ENCODE data around the gene SORCS3.

Gene SORCS3

GRCh38 chr10:104834580-104834979, 193.5 kb downstream of the SORCS3 start:
- DNase-seq (ENCODE audit: low spot score in 2 of 2) (no peak), ATAC-seq (ENCODE audit: low read depth) (no peak)
- no peaks in the 10 kb centered on the region for H3K4me1 Mint-ChIP-seq
- H3K4me3 Mint-ChIP-seq = no peak overlapping the region
- H3K27me3 Mint-ChIP-seq = no peaks in the 10 kb centered on the region
- no peaks in the 10 kb centered on the region for H3K9me3 Mint-ChIP-seq
- no peak overlapping the region for H3K27ac Mint-ChIP-seq
- H3K36me3 Mint-ChIP-seq = no peaks in the 10 kb centered on the region

DNA sequence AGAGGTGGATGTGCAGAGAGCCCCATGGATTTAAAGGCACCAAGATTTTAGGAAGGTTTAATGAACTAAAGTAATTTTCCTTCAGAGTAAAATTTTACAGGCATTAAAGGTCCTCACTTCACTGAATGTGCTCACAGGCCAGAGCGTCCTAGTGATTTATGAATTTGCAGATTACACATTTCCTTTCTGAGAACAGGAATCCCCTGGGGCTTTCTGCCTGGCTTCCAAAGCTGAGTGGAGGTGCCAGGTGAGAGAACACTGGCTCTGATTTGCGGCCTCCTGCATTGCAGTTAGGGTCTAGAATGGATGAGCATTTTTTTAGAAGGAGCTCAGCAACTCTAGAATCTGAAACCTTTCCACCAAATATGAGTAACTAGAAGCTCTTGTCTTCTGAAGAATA, 194.3 kb downstream of the SORCS3 start:
- H3K27me3 Mint-ChIP-seq = no peaks in the 10 kb centered on the region
- H3K9me3 Mint-ChIP-seq = no peaks in the 10 kb centered on the region
- no peaks in the 10 kb centered on the region for H3K4me1 Mint-ChIP-seq
- no peak overlapping the region for H3K27ac Mint-ChIP-seq
- no peaks in the 10 kb centered on the region for H3K36me3 Mint-ChIP-seq
- H3K4me3 Mint-ChIP-seq = no peak overlapping the region
- no peak for ATAC-seq (ENCODE audit: low read depth)
- DNase-seq (ENCODE audit: low spot score in 2 of 2) = no peak

GRCh38 chr10:104842704-104843103, 201.6 kb downstream of the SORCS3 start:
- H3K36me3 Mint-ChIP-seq = no peaks in the 10 kb centered on the region
- H3K4me1 Mint-ChIP-seq = no peaks in the 10 kb centered on the region
- H3K27ac Mint-ChIP-seq = no peak overlapping the region
- H3K4me3 Mint-ChIP-seq = no peak overlapping the region
- H3K27me3 Mint-ChIP-seq = no peaks in the 10 kb centered on the region
- ATAC-seq (ENCODE audit: low read depth) = no peak
- no peaks in the 10 kb centered on the region for H3K9me3 Mint-ChIP-seq
- no peak for DNase-seq (ENCODE audit: low spot score in 2 of 2)

- H3K4me3 Mint-ChIP-seq = no peak overlapping the region
- no peak overlapping the region for H3K27ac Mint-ChIP-seq
- no peaks in the 10 kb centered on the region for H3K27me3 Mint-ChIP-seq
- H3K9me3 Mint-ChIP-seq = no peaks in the 10 kb centered on the region
- no peaks in the 10 kb centered on the region for H3K4me1 Mint-ChIP-seq
- DNase-seq (ENCODE audit: low spot score in 2 of 2) (no peak), ATAC-seq (ENCODE audit: low read depth) (no peak)
- no peaks in the 10 kb centered on the region for H3K36me3 Mint-ChIP-seq
Measured at GRCh38 chr10:104844073-104844472, 203.0 kb downstream of the SORCS3 start.

DNA sequence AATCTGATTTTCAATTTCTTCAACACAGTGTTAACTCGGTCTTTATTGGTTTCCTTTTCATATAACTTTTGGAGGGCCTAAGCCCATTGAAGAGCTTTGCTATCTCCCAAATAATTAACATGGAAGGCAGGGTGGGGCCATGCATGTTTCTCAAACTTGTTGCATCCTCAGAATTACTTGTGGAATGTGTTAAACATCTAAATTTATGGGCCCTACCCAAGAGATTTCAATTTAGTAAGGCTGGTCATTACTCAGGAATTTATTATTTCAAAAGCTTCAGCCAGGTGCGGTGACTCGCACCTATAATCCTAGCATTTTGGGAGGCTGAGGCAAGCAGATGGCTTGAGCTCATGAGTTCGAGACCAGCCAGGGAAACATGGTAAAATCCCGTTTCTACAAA, 208.9 kb downstream of the SORCS3 start:
- Mint-ChIP-seq H3K9me3 (no peaks in the 10 kb centered on the region), H3K4me1 (no peaks in the 10 kb centered on the region), H3K36me3 (no peaks in the 10 kb centered on the region), H3K4me3 (no peak overlapping the region), H3K27ac (no peak overlapping the region), H3K27me3 (no peaks in the 10 kb centered on the region)
- DNase-seq (ENCODE audit: low spot score in 2 of 2) (no peak), ATAC-seq (ENCODE audit: low read depth) (no peak)

- Mint-ChIP-seq H3K4me1 (no peaks in the 10 kb centered on the region), H3K9me3 (no peaks in the 10 kb centered on the region), H3K27ac (no peak overlapping the region), H3K27me3 (no peaks in the 10 kb centered on the region), H3K36me3 (no peaks in the 10 kb centered on the region), H3K4me3 (no peak overlapping the region)
- ATAC-seq (ENCODE audit: low read depth) (no peak), DNase-seq (ENCODE audit: low spot score in 2 of 2) (no peak)
Measured at GRCh38 chr10:104867966-104868598, 227.0 kb downstream of the SORCS3 start.

GRCh38 chr10:104872691-104873090, 231.6 kb downstream of the SORCS3 start:
- no peaks in the 10 kb centered on the region for H3K4me1 Mint-ChIP-seq
- no peak overlapping the region for H3K27ac Mint-ChIP-seq

DNA sequence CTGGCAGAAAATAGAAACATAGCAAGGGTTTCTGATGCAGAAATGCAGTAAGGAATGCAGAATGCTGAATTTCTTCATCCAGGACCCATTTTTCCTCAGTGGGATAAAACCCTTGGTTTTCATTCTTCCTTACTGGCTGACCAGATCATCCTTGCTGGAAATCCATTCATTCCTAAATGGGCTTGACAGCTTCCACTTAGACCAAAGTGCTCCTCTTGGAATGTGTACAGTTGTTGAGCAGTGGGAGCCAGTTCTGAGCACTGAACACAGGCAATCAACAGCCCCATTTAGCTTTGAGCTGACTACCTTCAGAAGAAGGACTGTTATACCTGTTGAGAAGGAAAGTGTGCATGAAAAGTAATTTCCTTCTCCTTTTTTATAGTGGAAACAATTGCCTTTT, 232.1 kb downstream of the SORCS3 start:
- ATAC-seq (ENCODE audit: low read depth) (no peak), DNase-seq (ENCODE audit: low spot score in 2 of 2) (no peak)
- H3K27ac Mint-ChIP-seq = no peak overlapping the region
- H3K9me3 Mint-ChIP-seq = peaks cover 4% of the 10 kb centered on the region
- H3K4me1 Mint-ChIP-seq = no peaks in the 10 kb centered on the region
- no peak overlapping the region for H3K4me3 Mint-ChIP-seq
- H3K36me3 Mint-ChIP-seq = no peaks in the 10 kb centered on the region
- peaks cover 1% of the 10 kb centered on the region for H3K27me3 Mint-ChIP-seq

More at GRCh38 chr10:104872691-104873090, 231.6 kb downstream of the SORCS3 start:
- Mint-ChIP-seq H3K27me3 (peaks cover 1% of the 10 kb centered on the region), H3K36me3 (no peaks in the 10 kb centered on the region), H3K4me3 (no peak overlapping the region), H3K9me3 (peaks cover 4% of the 10 kb centered on the region)
- DNase-seq (ENCODE audit: low spot score in 2 of 2) (no peak), ATAC-seq (ENCODE audit: low read depth) (no peak)

- DNase-seq (ENCODE audit: low spot score in 2 of 2) (no peak), ATAC-seq (ENCODE audit: low read depth) (no peak)
- H3K27ac Mint-ChIP-seq = no peak overlapping the region
- peaks cover 3% of the 10 kb centered on the region for H3K27me3 Mint-ChIP-seq
- no peak overlapping the region for H3K4me3 Mint-ChIP-seq
- peaks cover 4% of the 10 kb centered on the region for H3K9me3 Mint-ChIP-seq
- no peaks in the 10 kb centered on the region for H3K36me3 Mint-ChIP-seq
- no peaks in the 10 kb centered on the region for H3K4me1 Mint-ChIP-seq
Measured at GRCh38 chr10:104875561-104875960, 234.5 kb downstream of the SORCS3 start.

GRCh38 chr10:104880624-104881398, 239.7 kb downstream of the SORCS3 start:
- H3K4me3 Mint-ChIP-seq = no peak overlapping the region

DNA sequence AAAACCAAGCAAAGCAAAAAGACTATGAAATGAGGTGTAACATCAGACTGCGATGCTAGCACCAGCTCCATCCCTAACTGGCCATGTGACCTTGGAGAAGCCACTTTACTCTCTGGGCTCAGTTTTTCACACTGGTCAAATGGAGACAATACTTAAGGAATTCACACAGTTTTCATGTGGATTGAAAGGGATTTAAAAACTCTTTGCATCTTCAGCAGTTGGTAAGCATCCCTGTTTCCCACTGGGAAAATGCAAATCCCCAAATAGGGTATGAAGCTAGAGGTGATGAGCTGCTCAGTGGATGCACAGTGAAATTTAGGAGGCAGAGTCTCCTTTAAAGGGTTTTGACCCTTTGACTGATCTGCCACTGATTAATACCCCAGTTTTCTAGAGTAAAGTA, 240.7 kb downstream of the SORCS3 start:
- DNase-seq (ENCODE audit: low spot score in 2 of 2) (no peak), ATAC-seq (ENCODE audit: low read depth) (no peak)
- H3K4me1 Mint-ChIP-seq = no peaks in the 10 kb centered on the region
- H3K27me3 Mint-ChIP-seq = peaks cover 2% of the 10 kb centered on the region
- peaks cover 1% of the 10 kb centered on the region for H3K9me3 Mint-ChIP-seq
- no peaks in the 10 kb centered on the region for H3K36me3 Mint-ChIP-seq
- no peak overlapping the region for H3K4me3 Mint-ChIP-seq
- H3K27ac Mint-ChIP-seq = no peak overlapping the region

More at GRCh38 chr10:104880624-104881398, 239.7 kb downstream of the SORCS3 start:
- no peaks in the 10 kb centered on the region for H3K4me1 Mint-ChIP-seq
- H3K9me3 Mint-ChIP-seq = peaks cover 3% of the 10 kb centered on the region
- H3K27ac Mint-ChIP-seq = no peak overlapping the region
- no peak for ATAC-seq (ENCODE audit: low read depth)
- DNase-seq (ENCODE audit: low spot score in 2 of 2) = no peak
- H3K27me3 Mint-ChIP-seq = peaks cover 2% of the 10 kb centered on the region
- H3K36me3 Mint-ChIP-seq = no peaks in the 10 kb centered on the region

DNA sequence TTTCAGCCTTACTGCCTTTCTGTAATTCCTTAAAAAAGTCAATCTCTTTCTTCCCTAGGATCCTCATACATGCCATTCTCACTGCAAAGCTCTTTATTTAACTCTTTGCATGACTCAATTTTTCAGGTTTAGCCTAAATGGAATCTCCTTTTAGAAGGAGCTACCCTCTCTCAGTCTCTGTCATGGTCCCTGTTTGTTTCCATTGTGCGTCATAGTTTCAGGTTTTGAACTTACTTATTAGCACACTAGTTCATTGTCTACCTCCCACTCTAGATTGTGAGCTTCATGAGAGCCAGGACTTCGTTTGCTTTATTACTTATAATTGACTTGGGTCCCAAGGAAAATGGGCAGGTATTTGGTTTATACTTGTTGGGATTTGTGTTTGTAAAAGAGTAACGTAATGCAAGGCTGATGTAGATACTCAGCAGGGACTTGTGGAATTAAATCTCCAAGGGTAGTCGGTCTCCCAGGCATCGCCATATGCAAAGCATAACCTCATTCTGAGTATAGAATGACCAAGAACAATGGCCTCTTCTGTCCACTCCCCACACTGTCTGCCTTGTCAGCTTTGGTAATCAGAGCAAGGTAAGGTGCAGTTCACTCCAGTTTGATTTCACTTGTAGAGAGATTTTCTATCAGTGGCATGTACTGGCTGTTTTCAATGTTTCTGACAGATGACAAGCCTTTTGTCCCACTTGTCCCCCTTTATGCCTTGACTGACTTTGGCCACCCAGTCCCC, 252.0 kb downstream of the SORCS3 start:
- H3K36me3 Mint-ChIP-seq = no peaks in the 10 kb centered on the region
- no peak overlapping the region for H3K27ac Mint-ChIP-seq
- ATAC-seq (ENCODE audit: low read depth) (no peak), DNase-seq (ENCODE audit: low spot score in 2 of 2) (no peak)
- peaks cover 9% of the 10 kb centered on the region for H3K9me3 Mint-ChIP-seq
- H3K4me3 Mint-ChIP-seq = no peak overlapping the region
- no peaks in the 10 kb centered on the region for H3K4me1 Mint-ChIP-seq
- no peaks in the 10 kb centered on the region for H3K27me3 Mint-ChIP-seq

GRCh38 chr10:104893701-104894100, 252.6 kb downstream of the SORCS3 start:
- ATAC-seq (ENCODE audit: low read depth) = no peak
- no peaks in the 10 kb centered on the region for H3K36me3 Mint-ChIP-seq
- H3K4me3 Mint-ChIP-seq = no peak overlapping the region
- H3K27me3 Mint-ChIP-seq = no peaks in the 10 kb centered on the region
- H3K4me1 Mint-ChIP-seq = no peaks in the 10 kb centered on the region
- H3K9me3 Mint-ChIP-seq = peaks cover 7% of the 10 kb centered on the region
- H3K27ac Mint-ChIP-seq = no peak overlapping the region
- DNase-seq (ENCODE audit: low spot score in 2 of 2) = no peak

GRCh38 chr10:104894681-104895080, 253.6 kb downstream of the SORCS3 start:
- Mint-ChIP-seq H3K27me3 (no peaks in the 10 kb centered on the region), H3K4me3 (no peak overlapping the region), H3K4me1 (no peaks in the 10 kb centered on the region), H3K27ac (no peak overlapping the region), H3K9me3 (peaks cover 5% of the 10 kb centered on the region), H3K36me3 (no peaks in the 10 kb centered on the region)
- ATAC-seq (ENCODE audit: low read depth) (no peak), DNase-seq (ENCODE audit: low spot score in 2 of 2) (no peak)
